Prostate gland (tissue), 2 donors: ENCODE data around the gene ZBTB32.

Source experiments
- POLR2AphosphoS5 ChIP-seq: sonication (generic); formaldehyde crosslinking; IDR thresholded peaks from one replicate; pipeline ENCODE4 v1.6.1; 2017; ENCODE audit warnings: antibody characterized with exemption
- TF ChIP-seq, protein P1 (sequence below), 4 experiments: fragments of 200-600 bp in 2 of 4; fragments of 450-650 bp in 2 of 4; sonication (generic) in 2 of 4; IDR thresholded peaks; 1 replicate in 3 of 4; 2 replicates in 1 of 4; pipeline ENCODE4 v1.5.1; 2016 to 2019; ENCODE audit warnings: antibody characterized with exemption in 4 of 4, mild to moderate bottlenecking in 2 of 4, moderate library complexity in 2 of 4

- TF ChIP-seq, protein P1, sequence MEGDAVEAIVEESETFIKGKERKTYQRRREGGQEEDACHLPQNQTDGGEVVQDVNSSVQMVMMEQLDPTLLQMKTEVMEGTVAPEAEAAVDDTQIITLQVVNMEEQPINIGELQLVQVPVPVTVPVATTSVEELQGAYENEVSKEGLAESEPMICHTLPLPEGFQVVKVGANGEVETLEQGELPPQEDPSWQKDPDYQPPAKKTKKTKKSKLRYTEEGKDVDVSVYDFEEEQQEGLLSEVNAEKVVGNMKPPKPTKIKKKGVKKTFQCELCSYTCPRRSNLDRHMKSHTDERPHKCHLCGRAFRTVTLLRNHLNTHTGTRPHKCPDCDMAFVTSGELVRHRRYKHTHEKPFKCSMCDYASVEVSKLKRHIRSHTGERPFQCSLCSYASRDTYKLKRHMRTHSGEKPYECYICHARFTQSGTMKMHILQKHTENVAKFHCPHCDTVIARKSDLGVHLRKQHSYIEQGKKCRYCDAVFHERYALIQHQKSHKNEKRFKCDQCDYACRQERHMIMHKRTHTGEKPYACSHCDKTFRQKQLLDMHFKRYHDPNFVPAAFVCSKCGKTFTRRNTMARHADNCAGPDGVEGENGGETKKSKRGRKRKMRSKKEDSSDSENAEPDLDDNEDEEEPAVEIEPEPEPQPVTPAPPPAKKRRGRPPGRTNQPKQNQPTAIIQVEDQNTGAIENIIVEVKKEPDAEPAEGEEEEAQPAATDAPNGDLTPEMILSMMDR (IDR thresholded peaks at IDR 0.05) = no peak
- TF ChIP-seq POLR2AphosphoS5 = no peak
These were observed 9.1 kb downstream of the ZBTB32 start for GRCh38 chr19:35713506-35713850.
